Activated CD8-positive, alpha-beta T cell treated with anti-CD3 and anti-CD28 coated beads for 36 hours (primary cell): ENCODE measurements around the gene RAB39B. TPM values are rescaled to one million over a fixed set of nuclear protein-coding genes. Genes with fewer than 3 reads are reported as not detected.

Experiments used
- ATAC-seq: fragments of 200-7000 bp; cut with Tn5 transposase; one replicate; pipeline ENCODE4 v1.10.0; 2021; ENCODE audit warnings: mild to moderate bottlenecking, moderate library complexity
- CTCF ChIA-PET: fragments of 350-600 bp; sonication (Branson Sonifier 250); formaldehyde crosslinking; loops from one replicate; lab custom pipeline; 2021; ENCODE audit warnings: antibody characterized with exemption; lab: Charles Lee
- POLR2A ChIA-PET: fragments of 350-600 bp; sonication (Branson Sonifier 250); formaldehyde crosslinking; loops from one replicate; lab custom pipeline; 2021; ENCODE audit warnings: antibody characterized with exemption; lab: Charles Lee
- DNase-seq: peaks from one replicate; pipeline ENCODE4 v3.0.0-alpha.2; 2020
- H3K27ac Mint-ChIP-seq: one replicate; pipeline ENCODE4 v1.8.0; 2021; ENCODE audit warnings: mild to moderate bottlenecking, mixed read lengths
- H3K27me3 Mint-ChIP-seq: one replicate; pipeline ENCODE4 v1.8.0; 2021; ENCODE audit warnings: mixed read lengths
- H3K36me3 Mint-ChIP-seq: one replicate; pipeline ENCODE4 v1.8.0; 2021; ENCODE audit warnings: low read depth, mixed read lengths
- H3K4me1 Mint-ChIP-seq: one replicate; pipeline ENCODE4 v1.8.0; 2021; ENCODE audit warnings: low read depth, mixed read lengths
- H3K4me3 Mint-ChIP-seq: one replicate; pipeline ENCODE4 v1.8.0; 2021; ENCODE audit warnings: mild to moderate bottlenecking, moderate library complexity, mixed read lengths
- H3K9me3 Mint-ChIP-seq: one replicate; pipeline ENCODE4 v1.8.0; 2021; ENCODE audit warnings: mixed read lengths
- intact Hi-C: fragments of 100-400 bp; cut with micrococcal nuclease; formaldehyde crosslinking; loops from one replicate; pipeline ENCODE4 v1.10.0; 2022
- total RNA-seq, 2 experiments: library from RNA; stranded (reverse); gene quantifications; one replicate each; pipeline ENCODE4 v1.2.3, GENCODE V29; 2021
- TF ChIP-seq, protein P1 (sequence below): fragments of 200-600 bp; IDR thresholded peaks from one replicate; pipeline ENCODE4 v1.8.0; 2022; ENCODE audit warnings: antibody characterized with exemption, mild to moderate bottlenecking

RAB39B gene
- total RNA-seq, 2 experiments from 2014 or later: 12.0 to 13.2 TPM

DNA sequence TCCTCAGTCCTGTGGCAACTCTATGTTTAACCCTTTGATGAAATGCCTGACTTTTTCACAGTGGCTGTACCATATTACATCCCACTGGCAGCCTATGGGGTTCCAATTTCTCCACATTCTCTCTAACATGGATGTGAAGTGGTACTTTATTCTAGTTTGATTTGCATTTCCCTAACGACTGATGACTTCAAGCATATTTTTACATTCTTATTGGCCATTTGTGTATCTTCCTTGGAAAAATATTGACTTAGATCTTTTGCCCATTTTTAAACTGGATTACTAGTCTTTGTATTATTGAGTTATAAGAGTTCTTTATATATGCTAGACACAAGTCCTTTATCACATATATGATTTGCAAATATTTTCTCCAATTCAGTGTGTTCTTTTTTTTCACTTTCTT, 2.1 kb upstream of the RAB39B start:
- peaks cover 3% of the 10 kb centered on the region for H3K36me3 Mint-ChIP-seq
- H3K27ac Mint-ChIP-seq: no peak overlapping the region
- intact Hi-C loops: no loop called here
- H3K4me3 Mint-ChIP-seq: no peak overlapping the region
- ChIA-PET POLR2A (no interaction called here), CTCF (no interaction called here)
- H3K9me3 Mint-ChIP-seq: peaks cover 2% of the 10 kb centered on the region
- DNase-seq (no peak), ATAC-seq (no peak)
- TF ChIP-seq, protein P1, sequence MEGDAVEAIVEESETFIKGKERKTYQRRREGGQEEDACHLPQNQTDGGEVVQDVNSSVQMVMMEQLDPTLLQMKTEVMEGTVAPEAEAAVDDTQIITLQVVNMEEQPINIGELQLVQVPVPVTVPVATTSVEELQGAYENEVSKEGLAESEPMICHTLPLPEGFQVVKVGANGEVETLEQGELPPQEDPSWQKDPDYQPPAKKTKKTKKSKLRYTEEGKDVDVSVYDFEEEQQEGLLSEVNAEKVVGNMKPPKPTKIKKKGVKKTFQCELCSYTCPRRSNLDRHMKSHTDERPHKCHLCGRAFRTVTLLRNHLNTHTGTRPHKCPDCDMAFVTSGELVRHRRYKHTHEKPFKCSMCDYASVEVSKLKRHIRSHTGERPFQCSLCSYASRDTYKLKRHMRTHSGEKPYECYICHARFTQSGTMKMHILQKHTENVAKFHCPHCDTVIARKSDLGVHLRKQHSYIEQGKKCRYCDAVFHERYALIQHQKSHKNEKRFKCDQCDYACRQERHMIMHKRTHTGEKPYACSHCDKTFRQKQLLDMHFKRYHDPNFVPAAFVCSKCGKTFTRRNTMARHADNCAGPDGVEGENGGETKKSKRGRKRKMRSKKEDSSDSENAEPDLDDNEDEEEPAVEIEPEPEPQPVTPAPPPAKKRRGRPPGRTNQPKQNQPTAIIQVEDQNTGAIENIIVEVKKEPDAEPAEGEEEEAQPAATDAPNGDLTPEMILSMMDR: no peak
- H3K27me3 Mint-ChIP-seq: no peaks in the 10 kb centered on the region
- peaks cover 10% of the 10 kb centered on the region for H3K4me1 Mint-ChIP-seq

DNA sequence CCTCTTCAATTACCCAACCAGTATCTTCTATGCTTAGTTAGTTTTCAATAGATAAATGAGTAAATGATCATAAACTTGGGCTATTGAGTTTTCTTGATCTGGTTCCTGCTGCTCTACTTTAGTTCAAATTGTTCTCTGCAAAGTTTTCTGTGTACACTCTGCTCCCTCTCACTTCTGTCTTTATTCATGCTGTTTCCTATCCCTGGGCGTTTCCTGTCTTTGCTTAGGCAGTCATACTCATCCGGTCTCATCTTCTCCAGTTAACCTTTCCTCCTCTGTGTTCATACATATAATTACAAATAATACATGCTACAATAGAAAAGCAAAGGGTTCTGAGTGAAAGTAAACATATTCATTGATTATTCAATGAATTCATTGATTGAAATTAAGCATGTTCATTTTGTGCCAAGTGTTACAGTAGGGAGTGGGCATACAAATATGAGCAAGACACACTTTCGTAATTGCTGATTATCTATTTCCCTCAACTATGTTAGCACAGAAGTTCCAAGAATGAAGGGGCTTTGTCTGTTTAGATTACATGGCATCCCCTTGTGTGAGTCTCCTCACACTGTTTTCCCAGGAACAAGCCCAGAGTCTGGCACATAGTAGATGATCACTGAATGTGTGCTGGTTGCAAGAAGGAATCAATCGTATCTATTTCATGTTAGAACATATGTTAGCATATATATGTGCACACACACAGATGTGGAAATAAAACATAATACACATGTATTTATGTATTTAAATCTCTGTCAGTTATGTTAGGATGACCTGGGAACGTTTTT, 1.1 kb downstream of the RAB39B start:
- TF ChIP-seq, protein P1: no peak

DNA sequence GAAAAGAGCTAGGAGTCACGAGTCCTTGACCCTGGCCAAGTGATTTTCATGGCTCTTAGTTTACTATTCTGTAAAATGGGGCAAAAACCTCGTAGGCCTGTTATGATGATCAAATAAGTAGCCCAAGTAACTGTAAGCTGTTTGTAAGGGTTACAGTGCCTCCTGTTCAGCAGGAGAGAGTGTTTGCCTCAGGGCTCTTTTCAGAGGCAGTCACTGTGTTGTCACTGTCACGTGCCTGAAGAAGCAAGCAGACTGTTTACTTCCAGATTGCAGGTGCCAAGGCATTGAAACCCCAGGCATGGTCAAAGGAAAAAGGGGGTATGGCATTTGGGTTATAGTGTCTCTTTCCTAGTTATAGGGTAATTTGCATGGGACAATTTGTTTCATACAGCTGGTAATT, 4.5 kb downstream of the RAB39B start:
- intact Hi-C loops: no loop called here
- ATAC-seq: no peak

More for the DNA sequence above, 1.1 kb downstream of the RAB39B start:
- intact Hi-C loops: no loop called here
- H3K4me3 Mint-ChIP-seq: peak overlapping the region; percentile 67
- ATAC-seq: peak; percentile 26
- no peak for DNase-seq
- H3K36me3 Mint-ChIP-seq: peaks cover 13% of the 10 kb centered on the region
- H3K9me3 Mint-ChIP-seq: no peaks in the 10 kb centered on the region
- no peaks in the 10 kb centered on the region for H3K27me3 Mint-ChIP-seq
- POLR2A ChIA-PET: interaction anchor here (1.9 kb wide), 1 partner anchor 46 kb away, joined by 10 read pairs; the partner anchor contains the start of gene VBP1
- peak overlapping the region; percentile 88 for H3K27ac Mint-ChIP-seq
- CTCF ChIA-PET: interaction anchor here (1.2 to 1.9 kb wide), 2 partner anchors 46 kb away, joined by 3 to 5 read pairs; partner anchors contain the start of gene VBP1
- peaks cover 16% of the 10 kb centered on the region for H3K4me1 Mint-ChIP-seq

DNA sequence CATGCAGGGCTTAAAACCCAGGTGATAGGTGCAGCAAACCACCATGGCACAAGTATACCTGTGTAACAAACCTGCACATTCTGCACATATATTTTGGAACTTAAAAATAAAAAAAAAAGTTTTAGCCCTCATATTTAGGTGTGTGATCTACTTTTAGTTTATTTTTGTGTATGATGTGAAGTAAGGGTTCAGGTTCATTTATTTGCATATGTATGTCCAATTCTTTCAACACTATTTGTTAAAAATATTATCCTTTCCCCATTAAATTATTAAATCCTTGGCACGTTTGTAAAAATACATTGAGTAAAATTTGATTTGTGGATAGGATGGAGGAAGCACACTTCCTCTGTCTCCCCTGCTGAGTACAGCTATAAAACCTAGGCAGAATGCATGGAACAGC, 12.9 kb downstream of the RAB39B start:
- TF ChIP-seq, protein P1: no peak
- ChIA-PET CTCF (no interaction called here), POLR2A (no interaction called here)
- intact Hi-C loops: no loop called here
- no peak overlapping the region for H3K27ac Mint-ChIP-seq
- no peaks in the 10 kb centered on the region for H3K9me3 Mint-ChIP-seq
- peaks cover 2% of the 10 kb centered on the region for H3K4me1 Mint-ChIP-seq
- H3K27me3 Mint-ChIP-seq: no peaks in the 10 kb centered on the region
- ATAC-seq (no peak), DNase-seq (no peak)
- no peaks in the 10 kb centered on the region for H3K36me3 Mint-ChIP-seq
- no peak overlapping the region for H3K4me3 Mint-ChIP-seq

More for the DNA sequence above, 4.5 kb downstream of the RAB39B start:
- H3K9me3 Mint-ChIP-seq: no peaks in the 10 kb centered on the region
- DNase-seq: no peak
- no peak overlapping the region for H3K27ac Mint-ChIP-seq
- H3K36me3 Mint-ChIP-seq: peaks cover 13% of the 10 kb centered on the region
- H3K4me3 Mint-ChIP-seq: no peak overlapping the region
- peaks cover 18% of the 10 kb centered on the region for H3K4me1 Mint-ChIP-seq
- POLR2A ChIA-PET: no interaction called here
- no peaks in the 10 kb centered on the region for H3K27me3 Mint-ChIP-seq
- CTCF ChIA-PET: interaction anchor here (1.3 kb wide), 1 partner anchor 43 kb away, joined by 3 read pairs; no protein-coding TSS in a partner anchor
- TF ChIP-seq, protein P1: no peak

DNA sequence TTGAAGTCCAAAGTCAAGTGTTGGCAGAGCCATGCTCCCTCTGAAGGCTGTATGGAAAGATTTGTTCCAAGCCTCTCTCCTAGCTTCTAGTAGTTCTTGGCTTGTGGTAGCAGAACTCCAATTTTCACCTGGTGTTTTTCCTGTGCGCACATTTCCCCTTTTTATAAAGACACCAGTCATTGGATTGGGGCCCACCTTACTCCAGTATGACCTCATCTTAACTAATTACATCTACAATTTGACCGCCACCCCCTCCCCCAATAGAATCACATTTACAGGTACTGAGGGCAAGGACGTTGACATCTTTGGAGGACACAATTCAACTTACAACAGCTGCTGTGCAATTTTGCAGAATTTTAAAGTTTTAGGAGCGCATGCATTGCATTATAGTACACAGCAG, 16.8 kb downstream of the RAB39B start:
- Mint-ChIP-seq H3K4me1 (peaks cover 2% of the 10 kb centered on the region), H3K9me3 (no peaks in the 10 kb centered on the region), H3K4me3 (no peak overlapping the region), H3K27me3 (no peaks in the 10 kb centered on the region), H3K27ac (no peak overlapping the region), H3K36me3 (no peaks in the 10 kb centered on the region)
- ATAC-seq (no peak), DNase-seq (no peak)
- ChIA-PET POLR2A (no interaction called here), CTCF (no interaction called here)
- TF ChIP-seq, protein P1: no peak
- intact Hi-C loops: no loop called here
